OCI-LY7 (cell line): ENCODE measurements around the gene JAG2. TPM values are rescaled to one million over a fixed set of nuclear protein-coding genes. Genes with fewer than 3 reads are reported as not detected.

Source experiments
- BruUV-seq: library from RNA; stranded (reverse); fragments of 400-500 nt; replicated peaks from 2 replicates; lab custom pipeline; 2021; lab: Mats Ljungman, UMichigan
- CTCF ChIA-PET: fragments of 300-600 bp; sonication (Branson Sonifier 250); formaldehyde crosslinking; loops from one replicate; lab custom pipeline; 2022; ENCODE audit warnings: antibody characterized with exemption; ENCODE audit not compliant: unreplicated experiment; lab: Charles Lee
- POLR2A ChIA-PET: fragments of 300-600 bp; sonication (Branson Sonifier 250); formaldehyde crosslinking; loops from one replicate; lab custom pipeline; 2022; ENCODE audit warnings: antibody characterized with exemption; lab: Charles Lee
- DNase-seq: peaks from one replicate; pipeline ENCODE4 v3.0.0-alpha.2; 2015; ENCODE audit warnings: low spot score
- H2AFZ ChIP-seq: fragments of 200-600 bp; sonication (generic), shearing (Covaris generic); 2 replicates; pipeline ENCODE4 v1.6.1; 2014; ENCODE audit warnings: mild to moderate bottlenecking, antibody characterized with exemption, low read length, moderate library complexity
- H3K27ac ChIP-seq: fragments of 200-600 bp; sonication (generic); 2 replicates; pipeline ENCODE4 v1.5.1; 2014; ENCODE audit warnings: mixed run types, low read depth, mild to moderate bottlenecking, moderate library complexity, low read length, inconsistent platforms; ENCODE audit not compliant: poor library complexity, severe bottlenecking
- H3K36me3 ChIP-seq: fragments of 200-600 bp; sonication (generic); 2 replicates; pipeline ENCODE4 v1.6.1; 2014; ENCODE audit warnings: mild to moderate bottlenecking, antibody characterized with exemption, low read length, moderate library complexity, mixed read lengths; ENCODE audit not compliant: insufficient read depth
- H3K4me1 ChIP-seq: fragments of 200-600 bp; sonication (generic); 2 replicates; pipeline ENCODE4 v1.5.1; 2014; ENCODE audit warnings: mild to moderate bottlenecking, low read length; ENCODE audit not compliant: insufficient read depth, poor library complexity, severe bottlenecking
- H3K4me2 ChIP-seq: fragments of 200-600 bp; sonication (generic); 2 replicates; pipeline ENCODE4 v1.6.1; 2014; ENCODE audit warnings: mild to moderate bottlenecking, low read length
- H3K4me3 ChIP-seq: fragments of 200-600 bp; sonication (generic); 2 replicates; pipeline ENCODE4 v1.5.1; 2014; ENCODE audit warnings: mild to moderate bottlenecking, low read depth, low read length; ENCODE audit not compliant: poor library complexity, severe bottlenecking
- H3K79me2 ChIP-seq: fragments of 200-600 bp; sonication (generic); 2 replicates; pipeline ENCODE4 v1.6.1; 2016; ENCODE audit warnings: low read depth, mild to moderate bottlenecking, low read length, moderate library complexity, mixed read lengths; ENCODE audit not compliant: insufficient read depth
- H3K9me2 ChIP-seq: fragments of 200-600 bp; sonication (generic); 2 replicates; pipeline ENCODE4 v1.6.1; 2016; ENCODE audit warnings: mild to moderate bottlenecking, low read length, mixed read lengths; ENCODE audit not compliant: insufficient read depth
- H3K9me3 ChIP-seq: fragments of 200-600 bp; sonication (generic); 2 replicates; pipeline ENCODE4 v1.6.1; 2014; ENCODE audit warnings: mild to moderate bottlenecking, mixed run types, low read length, mixed read lengths
- H4K20me1 ChIP-seq: fragments of 200-600 bp; sonication (generic); 2 replicates; pipeline ENCODE4 v1.6.1; 2014; ENCODE audit warnings: mild to moderate bottlenecking, antibody characterized with exemption, low read length, moderate library complexity, mixed read lengths; ENCODE audit not compliant: insufficient read depth
- CTCF ChIP-seq: fragments of 200-600 bp; sonication (generic); conservative IDR thresholded peaks from 2 replicates; pipeline ENCODE4 v1.5.1; 2014; ENCODE audit warnings: mild to moderate bottlenecking, antibody characterized with exemption, low read length, moderate library complexity, mixed read lengths
- EZH2phosphoT487 ChIP-seq: fragments of 200-600 bp; sonication (generic); IDR thresholded peaks from 2 replicates; pipeline ENCODE4 v1.6.1; 2018; ENCODE audit warnings: low read depth, borderline replicate concordance, mild to moderate bottlenecking, mixed run types, antibody characterized with exemption, low read length, moderate library complexity, mixed read lengths
- intact Hi-C: fragments of 100-400 bp; cut with micrococcal nuclease; formaldehyde crosslinking; loops from one replicate; pipeline ENCODE4 v1.10.0; 2022; ENCODE audit not compliant: unreplicated experiment
- total RNA-seq, 2 experiments: library from RNA; depleted of rRNA in 1 of 2; stranded (reverse); fragments of >200 nt in 1 of 2; shearing (Covaris generic) in 1 of 2; gene quantifications; 2 replicates each; pipeline ENCODE4 v1.2.3, GENCODE V29; 2014 to 2022

JAG2 gene
- total RNA-seq, 2 experiments from 2014 or later = 5.0 to 6.0 TPM

DNA sequence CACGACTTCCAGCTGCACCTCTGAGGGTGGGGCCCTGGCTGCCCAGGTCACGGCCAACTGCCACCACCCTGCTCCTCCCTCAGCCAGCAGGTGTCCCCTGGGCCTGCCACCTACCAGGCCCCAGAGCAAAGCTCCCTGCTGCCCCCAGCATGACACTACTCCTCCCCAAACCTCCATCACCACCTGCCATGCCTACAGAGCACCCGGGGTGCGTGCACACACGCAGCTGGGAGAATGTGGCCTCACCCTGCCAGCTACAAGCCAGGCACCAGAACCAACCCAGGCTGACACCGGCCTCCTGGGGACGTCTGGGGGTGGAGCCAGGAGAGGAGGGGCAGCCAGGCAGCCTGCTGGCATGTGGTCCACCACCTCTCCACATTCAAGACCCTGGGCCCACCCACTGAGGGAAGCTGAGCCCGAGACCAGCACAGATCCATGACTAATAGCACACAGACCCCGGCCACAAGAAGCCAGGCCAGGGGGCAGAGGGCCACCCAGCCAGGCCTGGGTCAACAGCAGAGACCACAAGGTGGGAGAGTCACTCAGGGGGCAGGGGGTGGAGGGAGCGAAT lies 3.4 kb downstream of the JAG2 start:
- H3K4me3 ChIP-seq = no peak overlapping the region
- TF ChIP-seq EZH2phosphoT487 = no peak
- TF ChIP-seq CTCF = no peak
- ChIA-PET CTCF (no interaction called here), POLR2A (interaction anchor here (0.6 kb wide), 1 partner anchor 106 kb away, joined by 3 read pairs; no protein-coding TSS in a partner anchor)
- no peaks in the 10 kb centered on the region for H3K9me2 ChIP-seq
- H3K9me3 ChIP-seq = no peaks in the 10 kb centered on the region
- no peaks in the 10 kb centered on the region; the same call in 1 of the 2 replicates for H4K20me1 ChIP-seq
- H3K79me2 ChIP-seq = no peaks in the 10 kb centered on the region
- no peak overlapping the region for H2AFZ ChIP-seq
- no peak overlapping the region for H3K4me2 ChIP-seq
- peaks cover 19% of the 10 kb centered on the region for H3K4me1 ChIP-seq
- no peak overlapping the region for H3K27ac ChIP-seq
- no peaks in the 10 kb centered on the region for H3K36me3 ChIP-seq
- peak; percentile 32 for DNase-seq
- intact Hi-C loops = no loop called here
- no TSS peak for BruUV-seq

- BruUV-seq = no TSS peak
- DNase-seq = no peak
- Histone ChIP-seq H3K4me2 (no peak overlapping the region), H4K20me1 (no peaks in the 10 kb centered on the region; the same call in 1 of the 2 replicates), H3K9me2 (no peaks in the 10 kb centered on the region), H3K27ac (no peak overlapping the region), H3K9me3 (no peaks in the 10 kb centered on the region), H3K79me2 (no peaks in the 10 kb centered on the region), H3K4me1 (peaks cover 5% of the 10 kb centered on the region), H3K4me3 (no peak overlapping the region), H3K36me3 (no peaks in the 10 kb centered on the region), H2AFZ (no peak overlapping the region)
- TF ChIP-seq EZH2phosphoT487 (no peak), CTCF (no peak)
- CTCF ChIA-PET = no interaction called here
- POLR2A ChIA-PET = no interaction called here
- intact Hi-C loops = no loop called here
Observed at GRCh38 chr14:105163040-105163742, 5.4 kb downstream of the JAG2 start.

GRCh38 chr14:105162669-105162979 lies 6.0 kb downstream of the JAG2 start:
- H3K4me3 ChIP-seq = no peak overlapping the region
- H3K27ac ChIP-seq = no peak overlapping the region
- ChIA-PET POLR2A (no interaction called here), CTCF (no interaction called here)
- H3K9me2 ChIP-seq = no peaks in the 10 kb centered on the region
- no peaks in the 10 kb centered on the region for H3K9me3 ChIP-seq
- DNase-seq = no peak
- H2AFZ ChIP-seq = no peak overlapping the region
- no peaks in the 10 kb centered on the region for H3K79me2 ChIP-seq
- H3K4me2 ChIP-seq = no peak overlapping the region
- no TSS peak for BruUV-seq
- peaks cover 2% of the 10 kb centered on the region for H3K4me1 ChIP-seq
- TF ChIP-seq CTCF (no peak), EZH2phosphoT487 (no peak)
- no peaks in the 10 kb centered on the region; the same call in 1 of the 2 replicates for H4K20me1 ChIP-seq
- intact Hi-C loops = no loop called here
- H3K36me3 ChIP-seq = no peaks in the 10 kb centered on the region
